ENCODE results near the gene RFX3.

The RFX3 gene

GRCh38 chr9:3508521-3509291, 17.1 kb downstream of the RFX3 start (continued):
- TF ChIP-seq ZNF549 (tag by site-specific recombination; IDR thresholded peaks at IDR 0.05), result no peak
- TF ChIP-seq ZNF513 (tag by site-specific recombination; IDR thresholded peaks at IDR 0.05), result peak; percentile 25; the same call in 1 of the 2 replicates
- no peak for TF ChIP-seq YY2 (tag by site-specific recombination; IDR thresholded peaks at IDR 0.05)
- no peak for TF ChIP-seq ZNF37A (tag by site-specific recombination; IDR thresholded peaks at IDR 0.05)
- no peak for TF ChIP-seq PRDM2 (tag by site-specific recombination; IDR thresholded peaks at IDR 0.05; ENCODE audit: borderline replicate concordance)
- TF ChIP-seq KLF8 (tag by site-specific recombination; IDR thresholded peaks at IDR 0.05), result peak; percentile 54; the same call in 1 of the 2 replicates
- no peak for TF ChIP-seq ZNF791 (tag by site-specific recombination; IDR thresholded peaks at IDR 0.05)
- TF ChIP-seq GLIS1 (tag by site-specific recombination; IDR thresholded peaks at IDR 0.05), result no peak
- TF ChIP-seq ZSCAN30 (tag by site-specific recombination; IDR thresholded peaks at IDR 0.05), result 0 out of 2 replicates have a peak, but pooled peaks have one; percentile 24
- TF ChIP-seq ZNF707 (tag by site-specific recombination; IDR thresholded peaks at IDR 0.05), result no peak
- TF ChIP-seq ZNF416 (tag by site-specific recombination; IDR thresholded peaks at IDR 0.05), result no peak
- peak; percentile 52 for TF ChIP-seq ZEB2 (tag by site-specific recombination; IDR thresholded peaks at IDR 0.05)
- peak; percentile 55; the same call in 1 of the 2 replicates for TF ChIP-seq ZNF449 (tag by site-specific recombination; IDR thresholded peaks at IDR 0.05)
- no peak for TF ChIP-seq ZNF623 (tag by site-specific recombination; IDR thresholded peaks at IDR 0.05)
- peak; percentile 95 for TF ChIP-seq OSR2 (tag by site-specific recombination; IDR thresholded peaks at IDR 0.05)
- peak; percentile 46; the same call in 1 of the 2 replicates for TF ChIP-seq SCRT1 (tag by site-specific recombination; IDR thresholded peaks at IDR 0.05; ENCODE audit: borderline replicate concordance)
- no peak for TF ChIP-seq ZNF645 (tag by site-specific recombination; IDR thresholded peaks at IDR 0.05)
- TF ChIP-seq ZNF214 (tag by site-specific recombination; IDR thresholded peaks at IDR 0.05; ENCODE audit: borderline replicate concordance), result no peak
- 0 out of 2 replicates have a peak, but pooled peaks have one; percentile 35 for TF ChIP-seq MYNN (tag by site-specific recombination; IDR thresholded peaks at IDR 0.05; ENCODE audit: borderline replicate concordance)
- TF ChIP-seq ZBTB17 (tag by site-specific recombination; IDR thresholded peaks at IDR 0.05), result peak; percentile 88
- TF ChIP-seq ZNF518A (tag by site-specific recombination; conservative IDR thresholded peaks at IDR 0.05; ENCODE audit: low read depth), result 0 out of 2 replicates have a peak, but pooled peaks have one; percentile 27
- peak; percentile 80; the same call in 1 of the 2 replicates for TF ChIP-seq BCL11B (tag by site-specific recombination; IDR thresholded peaks at IDR 0.05; ENCODE audit: low read depth)
- TF ChIP-seq SCRT2 (tag by site-specific recombination; IDR thresholded peaks at IDR 0.05), result 0 out of 2 replicates have a peak, but pooled peaks have one; percentile 38
- TF ChIP-seq ZNF324 (tag by site-specific recombination; IDR thresholded peaks at IDR 0.05), result 0 out of 2 replicates have a peak, but pooled peaks have one; percentile 31
